NCI-H2227 (cell line): Measurements from ENCODE around the gene CES5A.
"Not testable (repeated sequence)": the region's sequence is repeated elsewhere in the genome, so short reads cannot be mapped to it uniquely, and the experiment has no call there.

Experiments used
- DNase-seq: peaks from one replicate; lab custom pipeline; 2025; ENCODE audit not compliant: unreplicated experiment; lab: John Stamatoyannopoulos, UW

CES5A gene

GRCh38 chr16:55832425-55832772, 42.8 kb downstream of the CES5A start:
- DNase-seq, result no peak

GRCh38 chr16:55830658-55831294, 44.4 kb downstream of the CES5A start:
- DNase-seq, result no peak

GRCh38 chr16:55829232-55829631, 45.9 kb downstream of the CES5A start:
- not testable (repeated sequence) for DNase-seq

- DNase-seq, result no peak
Observed at GRCh38 chr16:55828680-55829079, 46.5 kb downstream of the CES5A start.

GRCh38 chr16:55825115-55825728, 50.0 kb downstream of the CES5A start:
- no peak for DNase-seq

GRCh38 chr16:55824473-55825000, 50.6 kb downstream of the CES5A start:
- no peak for DNase-seq

- no peak for DNase-seq
Observed at GRCh38 chr16:55822280-55822810, 52.8 kb downstream of the CES5A start.

GRCh38 chr16:55821210-55821609, 54.0 kb downstream of the CES5A start:
- no peak for DNase-seq

- DNase-seq, result no peak
Observed at GRCh38 chr16:55820615-55821014, 54.6 kb downstream of the CES5A start.

- DNase-seq, result no peak
Observed at GRCh38 chr16:55817236-55817912, 57.8 kb downstream of the CES5A start.

- not testable (repeated sequence) for DNase-seq
Observed at GRCh38 chr16:55816222-55816621, 59.0 kb downstream of the CES5A start.

GRCh38 chr16:55815320-55815719, 59.9 kb downstream of the CES5A start:
- DNase-seq, result no peak

- DNase-seq, result not testable (repeated sequence)
Observed at GRCh38 chr16:55814174-55814573, 61.0 kb downstream of the CES5A start.

- not testable (repeated sequence) for DNase-seq
Observed at GRCh38 chr16:55813730-55814129, 61.4 kb downstream of the CES5A start.

GRCh38 chr16:55812951-55813350, 62.2 kb downstream of the CES5A start:
- DNase-seq, result no peak

GRCh38 chr16:55811811-55812210, 63.4 kb downstream of the CES5A start:
- no peak for DNase-seq

- no peak for DNase-seq
Observed at GRCh38 chr16:55810451-55810961, 64.7 kb downstream of the CES5A start.

GRCh38 chr16:55809851-55810250, 65.3 kb downstream of the CES5A start:
- DNase-seq, result no peak

GRCh38 chr16:55809386-55809785, 65.8 kb downstream of the CES5A start:
- DNase-seq, result no peak

GRCh38 chr16:55808286-55808685, 66.9 kb downstream of the CES5A start:
- not testable (repeated sequence) for DNase-seq

GRCh38 chr16:55805104-55805503, 70.1 kb downstream of the CES5A start:
- DNase-seq, result not testable (repeated sequence)

- DNase-seq, result not testable (repeated sequence)
Observed at GRCh38 chr16:55803681-55804080, 71.5 kb downstream of the CES5A start.
